GM12891 (cell line): ENCODE data around the gene CAPZA2.

Source experiments
- PAX5 ChIP-seq: IDR thresholded peaks from 2 replicates; pipeline ENCODE4 v1.6.1; 2011; ENCODE audit warnings: low read length, moderate library complexity, mild to moderate bottlenecking; ENCODE audit not compliant: insufficient read depth, severe bottlenecking
- POLR2A ChIP-seq: IDR thresholded peaks from 2 replicates; pipeline ENCODE4 v1.6.1; 2011; ENCODE audit warnings: low read depth, low read length, control low read depth
- POLR2AphosphoS5 ChIP-seq: IDR thresholded peaks from 2 replicates; pipeline ENCODE4 v1.6.1; 2011; ENCODE audit warnings: low read depth, low read length, control low read depth
- POU2F2 ChIP-seq: IDR thresholded peaks from 2 replicates; pipeline ENCODE4 v1.6.1; 2011; ENCODE audit warnings: low read depth, mild to moderate bottlenecking, control low read depth, low read length, moderate library complexity
- SPI1 ChIP-seq: IDR thresholded peaks from 2 replicates; pipeline ENCODE4 v1.6.1; 2011; ENCODE audit warnings: low read depth, low read length, control low read depth
- TAF1 ChIP-seq: IDR thresholded peaks from 2 replicates; pipeline ENCODE4 v1.6.1; 2011; ENCODE audit warnings: low read depth, low read length, control low read depth

GRCh38 chr7:116950889-116951351, 88.5 kb downstream of the CAPZA2 start:
- TF ChIP-seq POLR2A (no peak), TAF1 (no peak), POLR2AphosphoS5 (no peak), PAX5 (no peak), SPI1 (no peak), POU2F2 (no peak)
